MM.1S (cell line): ENCODE data around the gene HERC2.
A peak's percentile ranks its signal among the peaks of the same experiment; 100 is the strongest.
"Not testable (repeated sequence)": the region's sequence is repeated elsewhere in the genome, so short reads cannot be mapped to it uniquely, and the experiment has no call there.

Source experiments
- EZH2 ChIP-seq: fragments of 300-600 bp; sonication (generic); optimal IDR thresholded peaks from 2 replicates; pipeline ENCODE3; 2017; ENCODE audit warnings: low read depth, mild to moderate bottlenecking, antibody characterized with exemption, low read length, mixed read lengths
- EZH2phosphoT487 ChIP-seq: fragments of 300-600 bp; sonication (generic); IDR thresholded peaks from 2 replicates; pipeline ENCODE4 v1.6.1; 2018; ENCODE audit warnings: antibody characterized with exemption, low read length
- TF ChIP-seq, protein P1 (sequence below): fragments of 300-600 bp; sonication (generic); IDR thresholded peaks from 2 replicates; pipeline ENCODE4 v1.5.1; 2016; ENCODE audit warnings: antibody characterized with exemption, low read length, mixed read lengths

GRCh38 chr15:28227303-28227702 is 94.7 kb downstream of the HERC2 start:
- TF ChIP-seq EZH2, EZH2phosphoT487: not testable (repeated sequence)
- TF ChIP-seq, protein P1, sequence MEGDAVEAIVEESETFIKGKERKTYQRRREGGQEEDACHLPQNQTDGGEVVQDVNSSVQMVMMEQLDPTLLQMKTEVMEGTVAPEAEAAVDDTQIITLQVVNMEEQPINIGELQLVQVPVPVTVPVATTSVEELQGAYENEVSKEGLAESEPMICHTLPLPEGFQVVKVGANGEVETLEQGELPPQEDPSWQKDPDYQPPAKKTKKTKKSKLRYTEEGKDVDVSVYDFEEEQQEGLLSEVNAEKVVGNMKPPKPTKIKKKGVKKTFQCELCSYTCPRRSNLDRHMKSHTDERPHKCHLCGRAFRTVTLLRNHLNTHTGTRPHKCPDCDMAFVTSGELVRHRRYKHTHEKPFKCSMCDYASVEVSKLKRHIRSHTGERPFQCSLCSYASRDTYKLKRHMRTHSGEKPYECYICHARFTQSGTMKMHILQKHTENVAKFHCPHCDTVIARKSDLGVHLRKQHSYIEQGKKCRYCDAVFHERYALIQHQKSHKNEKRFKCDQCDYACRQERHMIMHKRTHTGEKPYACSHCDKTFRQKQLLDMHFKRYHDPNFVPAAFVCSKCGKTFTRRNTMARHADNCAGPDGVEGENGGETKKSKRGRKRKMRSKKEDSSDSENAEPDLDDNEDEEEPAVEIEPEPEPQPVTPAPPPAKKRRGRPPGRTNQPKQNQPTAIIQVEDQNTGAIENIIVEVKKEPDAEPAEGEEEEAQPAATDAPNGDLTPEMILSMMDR, result 0 out of 2 replicates have a peak, but pooled peaks have one; percentile 9
